Right lung (tissue), 5 donors: Measurements from ENCODE around the gene EFTUD2. TPM values are rescaled to one million over a fixed set of nuclear protein-coding genes. Genes with fewer than 3 reads are reported as not detected.
A peak's percentile ranks its signal among the peaks of the same experiment; 100 is the strongest.

ENCODE experiments used
- DNase-seq, 2 donors: peaks; one replicate each; pipeline ENCODE4 v3.0.0-alpha.2; 2013
- polyA plus RNA-seq, 5 donors: library from polyadenylated mRNA; unstranded; fragments of 120-200 nt; gene quantifications; one replicate each; pipeline versions ENCODE4 v1.2.1 to v1.2.3, GENCODE V29; 2013; ENCODE audit warnings: inconsistent platforms in 1 of 5, low replicate concordance in 1 of 5; ENCODE audit not compliant: insufficient read length in 5 of 5, insufficient read depth in 1 of 5

The EFTUD2 gene
- polyA plus RNA-seq, 5 donors, result 77.7 to 95.7 (median 92.8) TPM

DNA sequence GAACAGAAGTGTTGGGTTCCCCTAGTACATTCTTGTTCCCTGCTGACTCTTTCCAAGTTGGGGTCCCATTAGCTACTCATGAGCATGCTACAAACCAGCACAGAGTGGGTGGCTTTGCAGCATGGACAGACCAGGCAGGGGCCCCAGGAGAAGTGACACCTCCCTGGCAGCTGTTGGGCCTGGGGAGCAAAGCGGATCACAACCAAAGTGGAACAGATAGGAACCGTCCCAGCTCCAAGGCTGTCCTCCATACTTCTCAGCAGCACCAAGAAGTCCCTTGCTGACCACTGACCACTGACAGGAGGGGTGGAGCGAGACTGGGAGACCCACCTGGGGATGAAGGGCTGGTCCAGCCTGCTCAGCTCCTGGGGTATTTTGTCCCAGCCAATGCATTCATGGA is 28.5 kb upstream of the EFTUD2 start:
- no peak for DNase-seq

DNA sequence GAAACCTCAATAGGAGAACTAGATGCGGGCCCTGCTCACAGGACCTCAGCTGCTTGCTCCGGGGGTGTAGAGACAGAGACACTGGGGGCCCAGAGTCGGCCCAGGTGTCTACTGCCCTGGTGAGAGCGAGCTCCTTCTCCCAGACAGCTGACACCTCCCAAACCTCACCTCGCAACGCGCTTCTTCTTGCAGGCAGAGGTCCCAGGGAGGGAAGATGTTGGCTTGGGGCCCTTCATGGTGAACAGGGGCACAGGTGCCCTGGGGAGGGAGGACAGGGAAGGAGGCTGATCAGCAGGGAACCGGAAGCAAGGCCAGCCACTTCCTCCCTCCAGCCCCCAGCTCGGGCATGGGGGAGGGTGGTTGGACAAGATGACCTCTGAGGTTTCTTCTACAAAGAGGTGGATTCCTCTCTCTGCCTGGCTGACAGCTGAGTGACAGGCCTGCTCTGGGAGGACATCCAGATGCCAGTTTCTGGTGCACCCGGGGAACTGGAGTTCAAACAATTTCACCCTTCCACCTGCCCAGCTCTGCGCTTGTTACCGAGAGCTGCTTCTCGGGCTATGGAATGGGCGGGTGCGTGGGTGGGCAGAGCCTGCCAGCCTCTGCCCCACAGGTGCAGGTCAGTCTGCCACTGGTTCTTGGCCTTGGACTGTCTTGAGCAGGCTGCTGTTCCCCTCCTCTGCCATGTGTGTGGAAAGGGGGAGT is 27.7 kb upstream of the EFTUD2 start:
- no peak for DNase-seq

DNA sequence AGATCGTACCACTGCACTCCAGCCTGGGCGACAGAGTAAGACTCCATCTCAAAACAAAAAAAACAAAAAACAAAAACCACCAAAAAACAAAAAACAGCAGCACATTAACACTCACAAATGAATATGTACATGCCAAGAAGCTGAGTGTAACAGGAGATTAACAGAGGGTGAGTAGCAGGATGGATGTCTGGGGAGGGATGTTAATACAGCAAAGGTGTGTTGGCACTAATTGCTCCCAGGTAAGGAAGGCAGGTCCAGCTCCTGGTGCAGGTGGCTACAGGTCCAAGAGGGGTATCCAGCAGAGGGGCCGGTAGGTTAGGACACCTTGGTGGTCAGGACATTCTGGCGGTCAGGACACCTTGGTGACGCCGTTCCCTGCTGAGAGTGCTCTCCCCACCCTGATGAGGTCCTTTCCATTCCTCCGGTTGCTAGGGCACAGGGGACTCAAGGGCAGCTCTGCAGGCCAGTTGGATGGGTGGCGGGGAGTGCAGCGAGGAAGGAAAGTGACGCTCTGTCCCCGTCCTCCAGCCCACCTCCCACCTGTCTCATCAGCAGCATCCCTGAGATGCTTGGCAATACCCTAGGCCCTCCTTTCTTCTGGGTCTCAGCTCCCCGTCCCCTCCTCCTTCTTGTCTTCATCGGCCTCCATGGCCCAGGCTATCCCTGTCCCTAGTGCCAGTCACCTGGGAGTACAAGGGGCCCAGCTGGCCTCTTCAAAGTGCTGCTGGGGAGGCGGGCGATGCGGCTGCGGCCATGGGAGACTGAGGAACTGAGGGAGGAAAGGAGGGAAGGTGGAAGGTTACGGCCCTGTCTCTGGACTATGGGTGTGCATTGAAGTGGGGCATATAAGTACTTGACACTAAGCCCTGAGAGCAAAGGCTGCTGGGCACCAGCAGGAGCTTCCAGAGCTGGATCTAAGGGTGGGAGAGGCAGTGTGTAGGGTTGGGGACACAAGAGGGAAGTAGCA is 26.8 kb upstream of the EFTUD2 start:
- no peak for DNase-seq

DNA sequence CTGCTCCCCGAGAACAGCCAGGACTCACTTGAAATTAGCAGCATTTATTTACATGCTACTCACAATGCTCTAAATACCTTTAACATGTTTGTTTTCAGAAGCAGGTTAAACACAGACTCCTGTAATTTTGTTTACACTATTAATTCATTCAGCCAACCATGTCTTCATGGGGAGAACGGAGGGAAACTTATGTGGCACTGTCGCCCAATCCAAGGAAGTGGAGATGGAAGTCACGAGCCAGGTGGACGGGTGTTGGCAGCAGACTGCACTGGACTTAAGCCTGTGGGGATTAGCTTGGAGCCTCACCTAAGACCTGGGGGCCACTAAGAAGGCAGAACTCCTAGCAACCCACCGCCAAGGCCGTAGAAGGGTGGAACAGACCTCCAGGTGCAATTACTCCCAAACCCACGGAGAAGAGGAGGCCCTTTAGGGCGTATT is 24.9 kb upstream of the EFTUD2 start:
- no peak for DNase-seq

DNA sequence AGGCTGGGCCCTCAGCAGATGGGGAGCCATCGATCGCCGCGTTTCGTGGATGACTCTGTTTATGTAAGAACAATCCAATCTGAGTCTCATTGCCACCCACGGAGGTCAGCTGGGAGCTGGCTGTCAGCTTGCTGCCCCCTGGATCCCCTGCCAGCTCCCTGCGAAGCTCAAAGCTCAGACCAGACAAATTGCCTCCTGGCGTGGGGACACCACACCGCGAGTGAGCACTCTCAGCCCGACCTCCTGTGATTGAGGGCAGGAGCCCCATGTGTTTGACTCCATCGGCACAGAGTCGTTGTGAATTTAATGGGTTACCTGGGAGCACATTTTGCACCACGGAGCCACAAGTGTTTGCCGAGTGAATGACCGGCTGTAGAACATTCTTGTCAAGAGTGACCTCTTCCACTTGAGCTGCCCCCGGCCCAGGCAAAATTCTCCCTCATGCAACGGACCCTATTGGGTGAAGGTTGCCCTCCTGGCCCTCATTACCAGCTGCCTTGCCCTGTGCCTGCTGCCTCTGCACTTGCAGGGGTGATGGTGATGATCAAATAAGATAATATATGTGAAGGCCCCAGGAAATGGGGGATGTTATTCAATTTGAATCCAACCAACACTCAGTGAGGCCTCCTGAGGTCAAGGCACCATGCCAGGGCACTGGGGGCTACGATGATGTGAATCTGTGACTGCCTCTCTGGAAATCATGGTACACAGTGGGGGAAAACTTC is 23.7 kb upstream of the EFTUD2 start:
- no peak for DNase-seq

DNA sequence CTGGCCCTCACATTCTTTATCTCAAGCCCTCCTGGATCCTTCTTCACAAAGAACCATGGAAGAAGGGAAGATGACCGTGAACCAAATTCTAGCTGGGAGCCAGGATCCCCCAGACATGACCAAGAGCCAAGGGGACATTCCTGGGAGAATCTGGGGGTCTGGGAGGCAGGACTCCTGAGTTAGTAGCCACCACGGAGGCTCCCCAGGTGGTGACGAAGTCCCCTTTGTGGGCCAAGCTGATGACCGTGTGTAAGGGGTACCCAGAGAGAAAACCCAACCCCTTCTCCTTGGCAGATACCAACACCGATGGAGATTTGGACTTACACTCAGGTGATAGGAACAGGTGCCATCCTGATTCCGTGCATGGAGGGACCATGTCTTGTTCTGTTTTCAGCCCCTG is 22.9 kb upstream of the EFTUD2 start:
- DNase-seq, result no peak

DNA sequence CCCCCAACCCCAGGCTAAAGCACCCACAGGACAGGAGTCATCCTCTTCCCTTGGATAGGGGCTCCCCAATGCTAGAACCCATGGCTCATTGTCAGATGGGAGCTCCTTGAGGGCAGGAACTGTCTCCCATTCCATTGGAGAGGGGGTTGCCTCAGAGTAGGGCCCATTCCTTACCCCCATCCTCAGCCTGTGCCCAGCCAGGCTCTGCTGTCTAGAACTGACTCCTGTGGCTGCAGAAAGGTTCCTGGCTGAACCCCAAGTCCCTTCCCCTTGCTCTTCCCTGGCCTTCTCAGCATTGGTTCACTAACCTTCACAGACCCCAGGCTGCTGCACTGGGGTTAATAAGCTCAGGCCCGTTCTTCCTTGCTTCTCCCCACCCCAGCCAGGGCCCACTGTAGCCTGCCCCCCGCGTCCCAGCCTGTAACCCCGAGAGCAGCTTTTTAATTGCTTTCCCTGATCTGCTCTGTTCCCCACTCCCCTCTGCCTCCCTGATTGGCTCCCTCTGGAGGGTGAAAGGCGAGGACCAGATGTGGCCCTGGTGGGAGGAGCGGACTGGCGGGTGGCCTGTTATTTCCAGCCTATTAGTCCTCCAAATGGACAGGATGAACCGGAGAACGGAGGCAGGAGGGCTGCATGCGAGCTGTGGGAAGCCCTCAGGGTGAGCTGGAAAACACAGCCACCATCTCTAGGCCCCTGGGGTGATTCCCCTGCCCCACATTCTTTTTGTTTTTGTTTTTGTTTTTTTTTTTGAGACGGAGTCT is 22.1 kb upstream of the EFTUD2 start:
- DNase-seq, result no peak

DNA sequence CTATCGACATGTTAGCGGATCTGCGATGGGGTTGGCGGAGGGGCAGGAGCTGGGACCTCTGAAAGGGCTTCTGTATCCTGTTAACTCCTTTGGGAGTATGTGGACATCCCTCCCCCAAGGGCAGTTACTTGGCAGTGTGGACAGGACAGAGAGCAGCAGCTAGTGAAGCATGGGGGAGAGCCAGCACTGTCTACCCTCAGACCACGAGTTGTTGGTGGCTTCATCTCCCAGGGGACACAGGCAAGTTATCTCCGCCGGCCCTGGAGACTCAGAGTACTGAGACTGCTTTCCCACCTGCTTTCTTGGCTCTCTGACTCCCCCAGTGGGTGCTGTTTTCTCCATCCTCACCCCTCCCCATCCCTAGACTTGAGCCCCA is 21.3 kb upstream of the EFTUD2 start:
- no peak for DNase-seq

DNA sequence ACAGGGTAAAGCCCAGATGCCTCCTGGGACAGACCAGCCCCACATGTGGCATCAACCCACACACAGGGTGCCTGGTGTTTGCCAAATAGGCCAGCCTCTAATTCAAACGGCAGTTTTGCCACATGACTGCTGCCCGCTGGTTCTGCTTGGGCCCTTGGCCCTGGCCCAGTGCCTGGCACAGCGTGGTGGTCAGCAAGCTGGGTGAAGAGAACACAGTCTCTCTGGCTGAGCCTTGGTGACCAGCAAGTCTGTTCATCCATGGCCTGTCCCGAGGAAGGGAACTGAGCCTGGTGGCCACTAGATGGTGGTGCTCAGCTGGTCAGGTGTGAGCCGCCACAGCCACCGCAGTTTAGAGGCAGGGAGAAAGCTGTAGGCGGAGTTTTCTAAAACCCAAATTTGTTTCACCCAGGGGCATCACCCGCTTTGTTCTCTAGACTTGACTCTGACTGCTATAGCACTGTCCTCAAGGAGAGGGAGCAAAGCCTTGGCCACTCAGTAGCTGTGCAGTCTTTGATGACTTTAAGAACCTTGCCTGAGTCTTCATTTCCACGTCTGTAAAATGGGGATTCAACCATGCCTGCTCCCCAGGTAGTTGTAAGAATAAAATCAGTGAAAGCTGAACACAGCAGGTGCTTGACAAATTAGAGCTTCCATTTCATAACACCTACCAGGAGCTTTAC is 20.8 kb upstream of the EFTUD2 start:
- peak; percentile 60 to 69 for DNase-seq

DNA sequence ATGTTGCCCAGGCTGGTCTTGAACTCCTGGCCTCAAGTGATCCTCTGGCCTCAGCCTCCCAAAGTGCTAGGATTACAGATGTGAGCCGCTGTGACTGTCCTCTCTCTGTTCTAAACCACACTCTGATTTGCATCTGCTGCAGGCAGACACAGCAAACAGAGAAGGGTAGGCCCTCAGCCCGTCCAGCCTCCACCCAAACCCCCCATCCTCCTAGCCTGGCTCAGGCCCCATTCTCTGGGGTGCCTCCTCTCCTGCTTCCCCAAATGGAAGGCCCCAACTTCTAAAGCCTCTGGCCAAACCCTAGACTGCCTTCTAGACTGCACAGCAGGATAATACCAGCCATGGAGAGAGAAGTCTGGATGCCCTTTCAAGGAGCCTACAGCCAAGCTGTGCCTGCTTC is 20.2 kb upstream of the EFTUD2 start:
- DNase-seq, result no peak

DNA sequence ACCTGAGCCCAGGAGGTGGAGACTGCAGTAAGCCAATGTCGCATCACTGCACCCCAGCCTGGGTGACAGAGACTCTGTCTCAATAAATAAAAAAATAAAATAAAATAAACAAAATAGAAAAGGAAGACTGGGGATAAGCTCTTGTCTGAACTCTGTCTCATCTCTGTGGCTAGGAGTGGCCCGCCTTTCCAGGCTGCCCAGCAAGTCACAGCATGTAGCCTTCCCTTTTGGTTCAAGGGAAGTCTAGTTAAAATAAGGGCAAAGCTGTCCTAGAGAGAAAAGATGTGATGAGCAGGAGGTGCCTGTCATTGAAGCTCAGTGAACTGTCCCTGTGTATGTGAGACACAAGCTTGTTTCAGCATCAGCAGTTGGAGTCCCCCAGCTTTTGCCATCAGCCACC is 18.8 kb upstream of the EFTUD2 start:
- no peak for DNase-seq

DNA sequence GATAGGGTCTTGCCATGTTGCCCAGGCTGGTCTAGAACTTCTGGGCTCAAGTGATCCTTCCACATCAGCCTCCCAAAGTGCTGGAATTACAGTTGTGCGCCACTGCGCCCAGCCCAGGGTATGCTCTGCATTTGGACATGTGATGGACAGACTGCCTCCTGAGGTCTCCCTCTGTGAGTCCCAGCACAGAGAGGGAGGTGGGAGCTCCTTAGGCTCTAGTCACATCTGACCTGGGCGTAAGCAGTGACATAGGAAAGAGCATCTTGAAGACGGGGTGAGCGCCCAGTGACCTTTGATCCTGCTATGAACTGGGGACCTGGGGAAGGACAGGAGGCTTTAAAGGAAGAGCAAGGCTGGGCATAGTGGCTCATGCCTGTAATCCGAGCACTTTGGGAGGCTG is 18.2 kb upstream of the EFTUD2 start:
- no peak for DNase-seq

DNA sequence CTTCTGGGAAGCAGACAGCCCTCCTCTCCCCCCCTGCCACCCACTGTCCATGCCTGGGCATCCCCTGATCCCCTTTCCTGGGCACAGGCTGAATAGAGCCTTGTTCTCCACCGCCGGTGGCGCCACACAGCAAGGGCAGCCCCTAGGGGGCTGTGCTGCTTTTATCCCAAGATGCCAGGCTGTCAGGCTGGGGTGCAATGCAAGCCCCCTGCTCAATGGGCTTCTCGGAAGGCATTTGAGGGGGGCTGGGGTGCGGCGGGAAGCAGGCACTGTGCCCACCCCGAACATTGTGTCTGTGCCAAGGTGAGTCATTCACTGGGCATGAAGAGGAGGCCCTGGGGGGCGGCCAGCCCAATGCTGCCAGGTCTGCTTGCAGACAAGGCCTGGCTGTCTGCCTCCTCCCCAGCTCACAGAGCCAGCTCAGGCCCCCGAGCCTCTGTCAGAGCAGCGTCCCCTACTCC is 17.6 kb upstream of the EFTUD2 start:
- DNase-seq, result no peak

DNA sequence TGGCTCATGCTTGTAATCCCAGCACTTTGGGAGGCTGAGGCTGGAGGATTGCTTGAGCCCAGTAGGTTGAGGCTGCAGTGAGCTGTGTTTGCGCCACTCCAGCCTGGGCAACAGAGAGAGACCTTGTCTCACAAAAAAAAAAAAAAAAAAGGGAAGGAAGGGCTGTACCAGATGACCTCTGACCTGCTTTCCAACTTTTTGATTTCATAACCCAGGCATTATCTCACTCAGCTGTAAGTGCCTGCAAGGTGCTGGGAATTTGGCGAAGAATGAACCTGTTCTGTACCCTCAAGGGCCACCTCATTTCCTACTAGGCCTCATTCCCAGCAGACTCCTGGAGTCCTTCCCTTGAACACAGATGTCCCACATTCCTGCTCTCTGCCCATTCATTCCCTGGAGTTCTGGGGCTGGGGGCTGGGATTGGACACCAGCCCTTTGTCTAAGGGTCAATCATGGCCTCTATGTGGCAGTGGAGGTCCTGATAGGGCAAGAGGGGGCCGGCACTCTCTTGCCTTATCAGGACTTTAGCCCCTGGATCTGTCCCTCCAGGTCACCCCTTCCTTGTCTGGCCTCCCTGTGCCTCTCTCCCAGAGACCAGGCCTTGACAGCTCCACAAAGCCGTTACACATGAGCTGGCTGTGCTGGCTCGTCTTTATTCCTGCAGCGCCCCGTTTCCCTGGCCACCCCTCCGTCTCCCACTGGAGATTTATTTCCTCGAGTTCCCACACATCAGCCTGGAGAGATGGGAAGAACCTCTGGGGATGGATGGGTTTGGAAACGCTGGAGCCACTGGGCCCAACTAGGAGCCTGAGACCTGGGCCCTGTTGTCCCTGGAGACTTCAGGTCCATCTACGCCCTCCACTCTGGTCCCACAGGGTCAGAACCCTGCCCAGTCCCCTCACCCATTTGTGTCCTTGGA is 16.9 kb upstream of the EFTUD2 start:
- no peak for DNase-seq

DNA sequence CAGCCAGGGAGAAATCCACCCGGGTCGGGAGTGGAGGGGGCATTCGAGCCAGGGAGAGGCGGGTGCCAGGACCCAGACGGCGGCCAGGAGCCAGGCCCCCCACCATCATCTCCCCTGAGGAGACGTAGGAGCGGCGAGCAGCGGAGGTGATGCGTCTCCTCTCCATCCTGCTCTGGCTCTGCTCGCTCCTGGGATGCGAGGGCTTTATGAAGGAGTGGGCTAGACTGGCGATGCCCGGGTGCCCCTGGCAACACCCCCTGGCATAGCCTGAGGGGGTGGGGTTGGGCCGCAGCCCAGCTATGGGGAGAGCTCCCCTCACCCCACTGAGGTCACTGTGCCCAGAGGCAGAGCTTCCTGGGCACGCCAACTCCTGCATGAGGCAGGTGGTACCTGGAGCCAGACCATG is 16.1 kb upstream of the EFTUD2 start, which contains the start of gene GFAP:
GFAP (minus strand) TSS at position 180 of the 406 bp plus-strand sequence; CDS start at position 166, 14 bp downstream.
- DNase-seq, result no peak

DNA sequence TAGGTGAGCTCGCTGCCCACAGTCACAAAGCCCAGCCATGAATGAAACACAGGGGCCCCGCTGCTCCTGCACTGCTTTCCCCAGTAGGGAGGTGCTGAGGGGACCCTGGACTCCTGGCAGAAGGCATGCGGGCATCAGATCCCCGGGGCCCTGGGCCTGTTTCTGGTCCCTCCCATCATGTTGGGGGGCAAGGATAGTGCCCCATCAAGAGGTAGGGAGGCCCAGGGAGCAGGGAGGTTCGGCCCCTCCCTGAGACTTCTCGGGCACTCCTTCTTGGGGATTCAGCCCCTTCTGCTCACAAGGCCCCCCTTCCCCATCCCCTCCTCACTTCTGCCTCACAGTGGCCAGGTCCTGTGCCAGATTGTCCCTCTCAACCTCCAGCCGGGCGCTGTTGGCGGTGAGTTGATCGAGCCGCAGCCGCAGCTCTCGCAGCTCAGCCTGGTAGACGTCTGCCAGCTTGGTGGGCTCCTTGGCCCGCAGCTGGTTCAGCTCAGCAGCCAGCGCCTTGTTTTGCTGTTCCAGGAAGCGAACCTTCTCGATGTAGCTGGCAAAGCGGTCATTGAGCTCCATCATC is 15.5 kb upstream of the EFTUD2 start:
- no peak for DNase-seq

DNA sequence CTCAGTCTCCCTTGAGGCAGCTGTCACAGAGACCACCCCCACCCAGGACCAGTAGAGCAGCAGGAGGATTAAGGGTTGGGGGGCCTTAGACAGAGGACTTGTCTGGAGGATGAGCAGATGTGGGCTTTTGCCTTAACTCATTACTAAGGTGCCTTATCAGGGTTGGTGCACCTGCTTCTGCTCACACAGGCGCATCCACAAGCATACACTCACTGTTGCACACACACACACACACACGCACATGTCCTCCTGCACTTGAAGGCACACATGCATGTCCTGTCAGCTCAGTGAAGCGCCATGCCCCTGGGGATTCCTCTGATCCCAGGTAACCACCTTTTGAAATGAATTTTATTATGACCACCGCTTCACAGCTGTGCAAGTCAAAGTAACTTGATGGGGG is 14.9 kb upstream of the EFTUD2 start:
- no peak for DNase-seq

DNA sequence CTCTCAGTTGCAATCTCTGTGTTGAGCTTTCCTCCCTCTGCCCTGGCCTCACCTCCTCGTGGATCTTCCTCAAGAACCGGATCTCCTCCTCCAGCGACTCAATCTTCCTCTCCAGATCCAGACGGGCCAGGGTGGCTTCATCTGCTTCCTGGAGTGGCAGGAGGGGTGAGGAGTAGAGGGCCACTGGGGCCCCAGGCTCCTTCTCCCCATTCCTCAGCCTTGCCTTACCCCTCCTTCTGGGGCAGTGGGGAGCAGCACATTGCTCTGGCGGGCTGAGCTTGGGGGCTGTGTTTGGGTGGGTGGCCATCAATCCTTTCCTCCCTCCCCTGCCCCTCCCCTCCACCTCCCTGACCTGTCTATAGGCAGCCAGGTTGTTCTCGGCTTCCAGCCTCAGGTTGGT is 14.4 kb upstream of the EFTUD2 start:
- DNase-seq, result no peak
